ENCODE data around the gene SNX11.
A peak's percentile ranks its signal among the peaks of the same experiment; 100 is the strongest.

Gene SNX11

DNA sequence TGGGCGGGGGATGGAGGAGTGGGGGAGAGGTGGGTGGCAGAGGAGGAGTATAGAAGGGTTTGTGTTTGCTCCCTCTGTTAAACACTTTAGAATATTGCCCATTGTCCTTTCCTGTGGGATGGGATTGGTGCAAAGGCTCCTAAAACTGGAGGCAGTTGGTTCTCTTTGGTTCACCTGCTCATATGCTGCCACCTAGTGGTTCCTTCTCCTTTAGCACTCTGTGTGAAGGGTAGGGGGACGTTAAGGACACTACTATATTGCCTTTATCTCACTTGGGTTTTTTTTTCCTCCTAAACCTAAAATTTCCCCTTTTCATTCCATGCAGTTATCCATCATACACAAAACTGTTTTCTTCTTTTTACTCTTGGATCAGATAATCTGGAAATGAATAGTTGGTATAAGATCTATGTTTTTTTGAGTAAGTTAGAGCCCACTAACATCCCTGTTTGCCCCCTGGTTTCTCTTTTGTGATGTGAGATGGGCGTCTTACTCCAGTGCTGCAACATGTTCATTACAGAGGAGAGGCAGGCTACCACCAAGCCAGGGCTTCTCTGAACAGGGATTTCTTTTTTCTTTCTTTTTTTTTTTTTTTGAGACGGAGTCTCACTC, 23.8 kb downstream of the SNX11 start:
- DNase-seq (ENCODE audit: low spot score), result peak; percentile 78

- no peak for DNase-seq (ENCODE audit: low spot score)
Measured at GRCh38 chr17:48132385-48132784, 24.8 kb downstream of the SNX11 start.

- DNase-seq (ENCODE audit: low spot score), result no peak
Measured at GRCh38 chr17:48134912-48135480, 27.4 kb downstream of the SNX11 start.

- no peak for DNase-seq (ENCODE audit: low spot score)
Measured at GRCh38 chr17:48137656-48138055, 30.1 kb downstream of the SNX11 start.

DNA sequence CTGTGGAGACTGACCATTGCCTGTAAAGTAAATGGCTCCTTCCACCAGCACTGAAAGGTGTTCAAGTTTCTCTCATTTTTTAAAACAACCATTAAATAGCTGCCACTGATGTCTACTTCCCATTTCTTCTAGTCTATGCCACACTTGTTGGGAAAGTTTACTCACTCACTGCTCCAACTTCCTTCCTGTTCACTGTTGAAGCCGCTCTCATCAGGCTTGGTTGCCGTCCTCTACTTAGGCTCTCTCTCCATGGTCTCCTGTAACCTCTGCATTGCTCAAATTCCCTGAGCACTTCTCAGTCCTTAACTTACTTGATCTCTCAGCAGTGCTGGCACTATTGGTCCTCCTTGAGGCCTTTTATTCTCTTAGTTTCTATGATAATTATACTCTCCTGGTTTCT, 32.4 kb downstream of the SNX11 start:
- DNase-seq (ENCODE audit: low spot score), result no peak

- DNase-seq (ENCODE audit: low spot score), result no peak
Measured at GRCh38 chr17:48143629-48144028, 36.1 kb downstream of the SNX11 start.

DNA sequence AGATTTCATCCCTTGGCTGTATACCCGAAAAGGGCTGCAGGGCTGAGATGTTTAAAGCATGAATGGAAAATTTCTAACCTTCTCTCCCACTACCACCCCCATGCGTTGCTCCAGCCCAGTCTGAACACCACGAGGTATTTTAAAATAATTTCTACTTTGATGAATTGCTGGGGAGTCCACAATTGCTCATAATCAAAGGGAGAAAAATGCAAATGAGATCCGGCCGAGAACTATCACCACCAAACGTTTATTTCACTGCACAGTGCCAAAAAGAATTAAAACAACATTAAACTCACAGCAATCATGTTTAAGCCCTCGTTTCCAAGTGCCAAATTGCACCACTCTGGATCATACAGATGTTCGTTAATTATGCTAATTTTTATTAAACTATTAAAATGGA, 36.7 kb downstream of the SNX11 start:
- no peak for DNase-seq (ENCODE audit: low spot score)

GRCh38 chr17:48144976-48145798, 37.6 kb downstream of the SNX11 start:
- DNase-seq (ENCODE audit: low spot score), result no peak

GRCh38 chr17:48148029-48148770, 40.6 kb downstream of the SNX11 start:
- DNase-seq (ENCODE audit: low spot score), result no peak

GRCh38 chr17:48148854-48149786, 41.6 kb downstream of the SNX11 start:
- DNase-seq (ENCODE audit: low spot score), result no peak

- DNase-seq (ENCODE audit: low spot score), result no peak
Measured at GRCh38 chr17:48149787-48150463, 42.4 kb downstream of the SNX11 start.

- DNase-seq (ENCODE audit: low spot score), result no peak
Measured at GRCh38 chr17:48150597-48151001, 43.0 kb downstream of the SNX11 start.

DNA sequence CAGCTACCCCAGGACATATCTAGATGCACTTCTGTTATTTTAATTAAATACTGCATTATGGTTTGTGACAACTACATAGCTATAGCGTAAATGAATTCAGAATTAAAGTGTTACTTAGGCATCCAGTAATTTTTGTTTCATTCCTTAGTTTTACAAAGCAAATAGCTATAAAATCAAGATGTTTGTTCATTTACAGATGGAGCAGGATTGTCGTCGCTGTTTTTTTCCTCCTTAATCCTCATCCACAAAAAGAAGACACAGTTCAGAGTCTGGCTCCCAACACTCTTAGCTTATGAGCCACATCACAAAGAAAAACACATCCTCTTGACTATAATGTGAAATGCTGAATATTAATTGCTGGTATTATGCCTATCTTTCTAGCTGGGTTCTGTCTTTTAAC, 43.7 kb downstream of the SNX11 start:
- DNase-seq (ENCODE audit: low spot score), result no peak

DNA sequence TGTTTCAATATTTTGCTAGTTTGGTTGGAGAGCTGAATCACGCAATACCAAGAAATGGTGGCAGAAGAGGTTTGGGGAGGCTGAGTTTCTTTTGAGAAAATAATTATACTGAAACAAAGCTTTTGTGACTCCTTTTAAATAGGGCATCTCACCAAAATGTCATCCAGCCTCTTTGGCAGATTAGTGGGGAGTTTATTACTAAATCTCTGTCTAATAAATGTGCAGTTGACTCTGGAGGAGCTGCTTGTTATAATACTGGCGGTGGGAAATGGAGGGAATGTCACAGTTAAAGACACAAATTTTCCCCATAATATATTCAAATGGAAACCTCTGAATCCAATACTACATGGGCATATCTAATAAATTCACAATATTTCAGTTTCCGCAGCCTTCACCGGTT, 44.7 kb downstream of the SNX11 start:
- no peak for DNase-seq (ENCODE audit: low spot score)

DNA sequence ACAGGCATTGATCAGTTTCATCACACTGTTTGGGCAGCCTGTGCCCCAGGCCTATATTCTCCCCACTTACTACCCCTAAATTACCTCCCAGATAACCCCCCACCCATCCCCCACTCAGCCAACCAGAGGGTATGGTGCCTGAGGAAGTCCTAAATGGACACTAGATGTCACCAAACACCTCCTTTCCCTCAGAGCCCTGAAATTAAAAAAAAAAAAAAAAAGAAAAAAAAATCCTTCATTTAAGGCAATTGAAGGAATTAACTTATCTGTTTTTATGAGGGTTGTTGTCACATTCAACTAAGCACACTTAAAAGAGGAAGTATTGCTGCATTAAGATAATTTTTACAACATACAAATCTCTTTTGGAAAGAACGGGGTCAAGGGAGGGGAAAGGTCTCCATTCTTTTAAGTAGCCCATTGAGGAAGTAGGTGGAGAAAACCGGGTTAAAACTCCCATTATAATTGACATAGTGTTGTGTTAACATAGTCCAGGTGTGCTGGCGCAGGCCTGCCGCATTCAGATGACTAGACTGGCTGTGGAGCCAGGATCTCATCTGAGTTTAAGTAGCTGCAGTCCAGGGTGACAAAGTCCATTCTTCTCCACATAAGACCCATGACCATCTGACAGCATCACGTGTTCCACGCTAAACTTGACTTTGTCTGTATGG, 46.3 kb downstream of the SNX11 start:
- DNase-seq (ENCODE audit: low spot score), result no peak

GRCh38 chr17:48155889-48156611, 48.5 kb downstream of the SNX11 start:
- DNase-seq (ENCODE audit: low spot score), result no peak

GRCh38 chr17:48159232-48159631, 51.7 kb downstream of the SNX11 start:
- no peak for DNase-seq (ENCODE audit: low spot score)

- DNase-seq (ENCODE audit: low spot score), result no peak
Measured at GRCh38 chr17:48160177-48161081, 52.9 kb downstream of the SNX11 start.

Data from globus pallidus (tissue), 1 donor.